ENCODE data around the gene AMHR2. TPM values are rescaled to one million over a fixed set of nuclear protein-coding genes. Genes with fewer than 3 reads are reported as not detected.

Gene AMHR2
- total and polyA plus RNA-seq, 9 of the 15 experiments (the other 6 are each of a cell fraction or from before 2014, with no cell fraction given) = 8.9 to 49.7 (median 19.3) TPM

- TF ChIP-seq HES1 (IDR thresholded peaks at IDR 0.05; ENCODE audit: low read depth) (no peak), BCL6 (CRISPR knock-in tag; IDR thresholded peaks at IDR 0.05) (no peak), HOXB6 (CRISPR knock-in tag; IDR thresholded peaks at IDR 0.05; ENCODE audit: borderline replicate concordance) (no peak), ID3 (CRISPR knock-in tag; IDR thresholded peaks at IDR 0.05) (no peak), ID3 (tag; IDR thresholded peaks at IDR 0.05) (peak; percentile 56), ZBTB11 (CRISPR knock-in tag; IDR thresholded peaks at IDR 0.05) (peak in 1 of 3 experiments; percentile 25; a peak in 1 of 6 replicates), PCBP2 (IDR thresholded peaks at IDR 0.05; ENCODE audit: low read depth, low read length, poor library complexity, severe bottlenecking) (no peak), JUN (IDR thresholded peaks at IDR 0.05; ENCODE audit: borderline replicate concordance, low read depth, low read length) (0 out of 2 replicates have a peak, but pooled peaks have one; percentile 10), JUN (CRISPR knock-in tag; IDR thresholded peaks at IDR 0.05; ENCODE audit: borderline replicate concordance) (no peak), EHMT2 (IDR thresholded peaks at IDR 0.05) (peak; percentile 73), CBX3 (IDR thresholded peaks at IDR 0.05; ENCODE audit: borderline replicate concordance in 1 of 2, low read length in 2 of 2) (peak in 1 of 2 experiments; percentile 70; a peak in 1 of 3 replicates), ZNF584 (CRISPR knock-in tag; IDR thresholded peaks at IDR 0.05; ENCODE audit: low read depth) (no peak; the same call in 1 of the 2 replicates), THRA (IDR thresholded peaks at IDR 0.05) (no peak), ZNF324 (CRISPR knock-in tag; IDR thresholded peaks at IDR 0.05) (no peak), FIP1L1 (IDR thresholded peaks at IDR 0.05; ENCODE audit: low read depth, low read length, poor library complexity, severe bottlenecking) (no peak), MITF (IDR thresholded peaks at IDR 0.05) (no peak), TARDBP (IDR thresholded peaks at IDR 0.05) (0 out of 2 replicates have a peak, but pooled peaks have one; percentile 33), CAMTA2 (CRISPR knock-in tag; conservative IDR thresholded peaks at IDR 0.05) (no peak), YBX1 (IDR thresholded peaks at IDR 0.05) (no peak)
These were observed 17.6 kb downstream of the AMHR2 start, which contains the start of gene PRR13 (continued) for GRCh38 chr12:53441040-53441833.

All from K562 (cell line).